ENCODE data around the gene SOBP.

The SOBP gene

DNA sequence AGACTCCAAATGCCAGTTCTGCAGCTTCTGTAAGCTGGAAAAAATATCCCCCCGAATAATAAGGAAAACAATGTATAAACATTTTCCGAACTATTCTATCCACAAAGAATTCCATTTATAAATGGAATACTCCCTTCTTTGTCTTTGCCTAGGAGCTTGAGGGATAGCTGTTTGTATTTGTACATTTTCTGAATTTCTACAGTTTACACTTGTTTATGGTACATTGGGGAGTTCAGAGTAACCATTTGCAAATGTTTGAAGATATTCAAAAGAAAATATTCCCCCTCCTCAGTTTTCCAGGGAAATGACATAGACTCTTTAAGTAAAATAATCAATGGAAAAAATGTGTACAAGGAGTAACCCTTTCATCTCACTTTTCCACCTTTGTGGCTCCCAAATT is 149.6 kb downstream of the SOBP start:
- no peak for DNase-seq (ENCODE audit: low read depth)

DNA sequence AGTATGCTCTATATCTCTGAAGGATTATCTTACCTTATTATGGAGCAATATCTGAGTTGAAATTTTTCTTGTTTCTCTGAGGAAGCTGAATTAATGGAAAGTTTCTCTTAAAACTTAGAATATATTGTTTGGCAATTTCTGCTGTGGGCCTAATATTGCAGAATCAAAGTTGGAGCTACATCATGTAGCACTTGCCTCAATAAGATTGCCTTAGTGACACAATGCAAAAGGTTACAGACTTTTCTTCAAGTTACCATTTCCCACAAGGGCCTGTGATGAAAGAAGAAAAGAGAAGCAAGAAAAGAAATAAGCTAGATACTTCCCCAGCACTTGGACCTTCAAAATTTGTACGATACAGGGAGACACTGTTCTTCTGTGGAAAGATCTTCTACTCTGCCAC is 151.2 kb downstream of the SOBP start:
- no peak for DNase-seq (ENCODE audit: low read depth)

DNA sequence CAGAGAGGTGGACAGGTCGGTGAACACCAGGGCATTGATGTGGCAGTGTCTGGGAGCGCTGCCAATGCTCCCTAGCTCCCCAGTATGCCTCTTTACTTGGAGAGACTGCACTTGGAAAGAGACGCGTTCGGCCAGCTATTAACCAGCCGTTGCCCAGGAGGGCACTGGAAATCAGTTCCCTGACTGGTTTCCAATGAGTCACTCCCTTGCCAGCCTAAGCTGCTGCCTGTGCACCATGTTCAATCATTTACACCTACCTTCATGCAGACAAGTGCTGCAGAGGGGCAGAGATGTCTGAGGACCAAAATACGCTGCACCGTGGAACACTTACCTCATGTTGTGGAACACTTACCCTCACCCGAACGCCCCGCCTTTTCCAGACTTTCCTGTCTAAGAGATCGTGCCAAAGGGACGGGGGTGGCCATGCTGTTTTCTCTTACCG is 151.6 kb downstream of the SOBP start:
- no peak for DNase-seq (ENCODE audit: low read depth)

- DNase-seq (ENCODE audit: low read depth): no peak
These were observed 152.4 kb downstream of the SOBP start for GRCh38 chr6:107642095-107642860.

GRCh38 chr6:107642861-107643328 is 153.0 kb downstream of the SOBP start:
- no peak for DNase-seq (ENCODE audit: low read depth)

DNA sequence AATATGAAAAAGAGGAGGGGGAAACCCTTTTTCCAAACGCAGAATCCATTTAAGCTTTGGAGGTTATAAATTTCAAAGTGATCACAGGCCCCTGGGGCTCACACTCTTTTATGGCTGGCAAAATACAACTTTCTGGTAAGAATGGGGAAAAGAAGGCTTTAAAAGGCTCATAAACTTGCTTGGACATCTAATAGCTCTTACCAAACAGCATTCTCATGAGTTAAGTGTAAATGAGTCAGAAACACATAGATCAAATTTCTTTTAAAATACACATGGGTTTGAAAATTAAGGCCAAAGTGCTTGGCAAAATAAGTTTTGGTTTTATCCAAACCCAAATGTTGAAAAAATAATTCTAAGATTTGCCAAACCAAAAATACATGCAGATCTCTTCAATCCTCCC is 154.6 kb downstream of the SOBP start:
- DNase-seq (ENCODE audit: low read depth): no peak

DNA sequence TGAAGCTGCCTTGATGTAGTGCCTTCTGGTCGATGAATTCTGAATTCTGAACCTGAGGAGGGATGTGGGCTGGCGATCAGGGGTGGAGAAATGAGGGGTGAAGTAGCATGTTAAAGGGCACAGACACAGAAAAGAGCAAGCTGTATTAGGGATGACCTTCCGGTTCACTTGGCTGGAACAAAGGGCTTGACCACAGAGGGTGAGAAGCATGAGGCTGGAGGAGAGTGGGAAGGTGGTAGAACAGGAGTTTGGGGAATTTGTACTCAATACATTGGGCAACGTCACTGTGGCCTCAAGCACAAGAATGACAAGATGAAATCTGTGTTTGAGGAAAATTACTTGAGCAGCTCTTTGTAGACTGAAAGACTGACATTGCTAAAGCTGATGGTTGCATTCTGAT is 155.8 kb downstream of the SOBP start:
- no peak for DNase-seq (ENCODE audit: low read depth)

- no peak for DNase-seq (ENCODE audit: low read depth)
These were observed 156.3 kb downstream of the SOBP start for GRCh38 chr6:107646176-107646575.

DNA sequence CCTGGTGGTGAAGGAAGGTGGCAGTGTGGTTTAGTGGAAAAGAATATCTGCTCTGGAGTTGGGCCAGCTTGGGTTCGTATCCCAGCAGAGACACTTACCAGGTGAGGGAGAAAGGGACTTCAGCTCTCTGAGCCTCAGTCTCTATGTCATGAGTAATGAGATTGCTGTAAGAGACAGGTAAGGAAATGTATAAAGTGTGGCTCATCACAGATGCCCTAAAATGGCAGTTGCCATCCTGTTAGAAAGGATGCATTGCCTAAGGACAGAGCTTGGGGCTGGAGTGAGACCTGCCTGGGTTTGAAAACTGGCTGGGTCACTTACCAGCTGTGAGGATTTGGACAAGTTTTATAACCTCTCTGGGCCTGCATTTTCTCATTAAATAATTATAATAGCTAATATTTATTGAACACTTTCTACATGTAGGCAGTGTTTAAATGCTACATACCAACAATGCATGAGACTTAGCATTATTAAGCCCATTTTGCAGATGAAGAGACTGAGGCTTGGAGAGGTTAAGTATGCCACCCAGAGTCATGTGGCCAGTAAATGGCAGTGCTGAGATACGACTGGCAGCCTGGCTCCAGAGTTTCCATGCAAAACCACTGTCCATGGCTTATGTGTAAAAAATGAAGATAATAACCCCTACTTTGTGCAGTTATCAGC is 157.0 kb downstream of the SOBP start:
- DNase-seq (ENCODE audit: low read depth): no peak

DNA sequence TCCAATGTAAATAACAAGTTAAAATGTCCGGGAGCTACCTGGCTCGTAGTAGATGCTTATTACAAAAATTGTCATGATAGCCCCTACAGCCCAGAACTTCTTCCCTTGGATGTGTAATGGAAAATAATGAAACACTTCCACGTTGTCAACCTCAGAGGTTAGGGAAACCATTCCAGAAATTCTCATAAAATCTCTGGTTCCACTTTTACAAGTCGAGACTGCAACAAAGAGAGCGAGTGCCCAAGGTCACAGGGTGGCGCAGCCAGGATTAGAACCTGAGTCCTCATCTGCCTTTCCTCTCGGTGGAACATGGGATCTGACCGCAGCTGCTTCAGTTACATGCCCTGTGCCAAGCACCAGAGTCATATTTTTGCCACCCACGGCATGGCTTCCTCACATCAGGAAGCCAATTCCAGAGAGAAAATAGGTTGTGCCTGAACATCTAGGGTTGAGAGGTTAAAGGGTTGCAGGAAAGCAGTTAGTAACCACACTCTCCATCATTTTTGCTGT is 157.6 kb downstream of the SOBP start:
- no peak for DNase-seq (ENCODE audit: low read depth)

DNA sequence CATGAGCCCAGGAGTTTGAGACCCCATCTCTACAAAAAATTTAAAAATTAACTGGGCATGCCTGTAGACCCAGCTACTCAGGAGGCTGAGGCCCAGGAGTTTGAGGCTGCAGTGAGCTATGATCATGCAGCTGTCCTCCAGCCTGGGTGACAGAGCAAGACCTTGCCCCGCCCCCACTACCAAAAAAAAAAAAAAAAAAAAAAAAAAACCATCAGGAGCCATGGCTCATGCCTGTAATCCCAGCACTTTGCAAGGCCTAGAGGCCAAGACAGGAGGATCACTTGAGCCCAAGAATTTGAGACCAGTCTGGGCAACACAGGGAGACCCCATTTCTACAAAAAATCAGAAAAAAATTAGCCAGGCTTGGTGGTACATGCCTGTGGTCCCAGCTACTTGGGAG is 159.1 kb downstream of the SOBP start:
- DNase-seq (ENCODE audit: low read depth): no peak

GRCh38 chr6:107652526-107653182 is 162.7 kb downstream of the SOBP start:
- no peak for DNase-seq (ENCODE audit: low read depth)

DNA sequence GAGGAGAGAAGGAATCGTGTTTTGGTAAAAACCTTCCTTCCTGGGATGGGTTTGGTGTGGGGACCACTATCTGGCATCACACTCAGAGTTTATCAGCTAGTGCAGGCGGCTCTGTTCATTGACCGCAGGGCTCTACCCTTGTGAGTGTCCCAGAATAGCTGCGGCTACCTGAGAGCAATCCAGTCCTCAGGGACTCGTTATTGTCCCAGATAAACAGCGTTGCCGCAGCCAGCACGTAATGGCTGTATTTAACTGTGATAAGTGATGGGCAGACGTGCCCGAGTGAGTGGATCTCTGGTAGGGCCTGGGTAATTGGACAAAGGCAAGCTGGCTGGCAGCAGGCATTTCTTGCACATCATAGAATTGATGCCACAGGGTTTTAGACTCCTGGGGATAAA is 163.3 kb downstream of the SOBP start:
- DNase-seq (ENCODE audit: low read depth): no peak

GRCh38 chr6:107653861-107654394 is 164.0 kb downstream of the SOBP start:
- DNase-seq (ENCODE audit: low read depth): no peak

GRCh38 chr6:107654764-107655163 is 164.8 kb downstream of the SOBP start:
- DNase-seq (ENCODE audit: low read depth): no peak

DNA sequence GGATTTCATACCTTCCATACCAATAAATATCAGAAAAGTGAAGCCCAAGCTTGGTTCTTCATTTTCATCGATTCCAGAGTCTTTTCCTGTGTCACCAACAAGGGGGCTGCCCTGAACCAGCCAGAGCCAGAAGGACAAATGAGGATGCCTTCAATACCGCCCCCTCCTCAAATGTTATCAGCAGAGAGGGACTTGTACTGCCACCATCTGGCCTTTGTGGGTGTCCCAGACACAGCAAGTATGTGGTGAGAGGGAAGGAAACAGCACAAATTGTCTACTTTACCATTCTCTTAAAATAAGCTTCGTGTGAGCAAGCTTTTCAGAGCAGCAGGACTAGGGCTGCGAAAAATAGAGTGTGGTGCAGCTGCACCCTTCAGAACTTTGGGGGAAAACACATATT is 165.3 kb downstream of the SOBP start:
- no peak for DNase-seq (ENCODE audit: low read depth)

GRCh38 chr6:107655864-107656263 is 165.9 kb downstream of the SOBP start:
- DNase-seq (ENCODE audit: low read depth): no peak

- no peak for DNase-seq (ENCODE audit: low read depth)
These were observed 166.5 kb downstream of the SOBP start for GRCh38 chr6:107656401-107656800.

GRCh38 chr6:107656883-107657282 is 167.0 kb downstream of the SOBP start:
- DNase-seq (ENCODE audit: low read depth): no peak

DNA sequence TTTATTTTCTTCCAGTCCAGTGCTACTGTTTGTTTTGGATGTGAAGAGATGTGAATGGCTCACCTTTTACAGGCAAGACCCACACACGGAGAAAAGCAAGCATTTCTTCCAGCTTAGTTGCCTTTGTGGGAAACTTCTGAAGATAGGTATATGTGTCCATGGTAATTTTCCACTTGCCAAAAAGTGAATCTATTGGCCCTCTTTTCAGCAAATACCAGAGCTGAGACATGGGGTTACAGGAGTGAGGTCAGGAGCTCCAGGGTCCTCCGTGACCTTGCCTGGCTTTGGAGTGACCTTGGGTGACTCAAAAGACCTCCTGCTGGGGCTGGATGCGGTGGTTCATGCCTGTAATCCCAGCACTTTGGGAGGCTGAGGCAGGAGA is 167.4 kb downstream of the SOBP start:
- no peak for DNase-seq (ENCODE audit: low read depth)

GRCh38 chr6:107657755-107658461 is 168.0 kb downstream of the SOBP start:
- no peak for DNase-seq (ENCODE audit: low read depth)

Data from T follicular helper cell (primary cell).